Left colon (tissue), 2 donors: Measurements from ENCODE around the gene FEZF2. TPM values are rescaled to one million over a fixed set of nuclear protein-coding genes. Genes with fewer than 3 reads are reported as not detected.

ENCODE experiments used
- ATAC-seq: fragments of 200-7000 bp; cut with Tn5 transposase; one replicate; pipeline ENCODE4 v1.9.1; 2020; ENCODE audit warnings: mild to moderate bottlenecking, moderate library complexity
- DNase-seq, 2 donors: peaks; one replicate each; pipeline ENCODE4 v3.0.0-alpha.2; 2020
- intact Hi-C, 2 donors: fragments of 100-400 bp; cut with DNase I in 1 of 2; cut with micrococcal nuclease in 1 of 2; formaldehyde crosslinking; loops; one replicate each; pipeline versions ENCODE4 v1.11.2 to v1.14.0; 2022; cut with DNase I, micrococcal nuclease
- total RNA-seq, 2 donors: library from RNA; stranded (reverse); fragmentation: NEBNext Ultra II Directional; extraction: Animal tissue kit (Norgen Biotek cat#: 25700); gene quantifications; one replicate each; pipeline ENCODE4 v1.2.1, GENCODE V29; 2021
- donor health status: DM: no; HTN: no; CAD: no.
- donor health status: DM: yes; HTN: yes; CAD: no.

Gene FEZF2
- total RNA-seq, 2 donors from 2014 or later: not detected

GRCh38 chr3:62374341-62375218, 1.2 kb upstream of the FEZF2 start:
- intact Hi-C loops: no loop called here
- no peak for ATAC-seq

GRCh38 chr3:62373714-62374333, 474 bp upstream of the FEZF2 start:
- intact Hi-C loops: no loop called here
- ATAC-seq: no peak
- no peak for DNase-seq

More at GRCh38 chr3:62374341-62375218, 1.2 kb upstream of the FEZF2 start:
- no peak for DNase-seq

DNA sequence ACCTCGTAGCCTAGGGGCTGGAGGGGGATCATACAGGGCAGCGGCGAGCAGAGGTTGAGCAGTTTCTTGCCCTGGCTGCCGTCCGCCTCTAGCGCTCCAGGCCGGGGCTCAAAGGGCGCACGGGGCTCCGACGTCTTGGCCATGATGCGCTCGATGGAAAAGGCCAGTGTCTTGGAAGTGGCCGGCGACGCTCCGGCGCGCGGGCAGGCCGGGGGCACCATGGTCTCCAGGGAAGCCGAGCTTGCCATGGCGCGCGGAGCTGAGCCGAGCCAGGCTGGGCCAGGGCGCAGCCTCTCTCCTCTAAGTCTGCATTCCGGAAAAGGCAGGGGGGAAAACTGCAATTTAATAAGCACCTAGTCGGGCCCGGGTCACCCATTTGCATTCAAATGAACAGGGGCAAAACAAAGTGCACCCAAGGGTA, 719 bp downstream of the FEZF2 start:
- intact Hi-C loops: no loop called here
- no peak for ATAC-seq
- no peak for DNase-seq

GRCh38 chr3:62371720-62372591, 1.4 kb downstream of the FEZF2 start:
- no peak for ATAC-seq
- intact Hi-C loops: no loop called here
- no peak for DNase-seq

GRCh38 chr3:62370858-62371719, 2.3 kb downstream of the FEZF2 start:
- no peak for ATAC-seq
- intact Hi-C loops: no loop called here

DNA sequence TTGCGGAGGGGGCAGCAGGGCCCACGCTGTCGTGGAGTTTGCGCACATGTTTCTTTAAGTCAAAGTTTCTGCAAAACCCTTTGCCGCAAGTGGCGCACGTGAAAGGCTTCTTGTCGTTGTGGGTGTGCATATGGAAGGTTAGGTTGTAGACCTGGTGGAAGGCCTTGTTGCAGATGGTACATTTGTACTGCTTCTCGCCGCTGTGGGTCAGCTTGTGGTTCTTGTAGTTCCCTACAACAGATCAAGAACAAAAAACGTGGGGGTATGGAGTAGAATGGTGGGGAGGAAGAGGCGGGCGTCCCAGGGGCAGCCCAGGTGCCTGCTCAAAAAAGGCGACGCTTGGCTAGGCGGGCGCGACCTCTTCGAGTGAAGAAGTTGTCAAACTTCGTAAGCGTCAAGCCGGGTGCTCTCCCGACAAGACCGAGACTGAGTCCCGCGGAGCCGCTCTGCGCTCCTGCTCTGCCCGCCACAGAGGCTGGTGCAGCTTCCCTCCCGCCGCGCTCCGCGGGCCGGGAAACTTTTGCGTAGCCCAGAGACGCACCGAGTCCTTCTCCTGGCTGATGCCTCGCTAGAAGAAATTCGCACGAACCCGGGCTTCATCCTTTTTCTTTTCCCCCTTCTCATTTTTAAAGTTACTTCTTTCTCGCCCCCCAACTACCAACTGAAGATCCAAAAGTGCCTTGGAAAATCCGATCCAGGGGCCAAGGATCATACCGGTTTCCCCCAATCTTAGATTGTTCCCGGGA, 3.1 kb downstream of the FEZF2 start:
- ATAC-seq (no peak), DNase-seq (no peak)
- intact Hi-C loops: no loop called here

More at GRCh38 chr3:62370858-62371719, 2.3 kb downstream of the FEZF2 start:
- DNase-seq: no peak

DNA sequence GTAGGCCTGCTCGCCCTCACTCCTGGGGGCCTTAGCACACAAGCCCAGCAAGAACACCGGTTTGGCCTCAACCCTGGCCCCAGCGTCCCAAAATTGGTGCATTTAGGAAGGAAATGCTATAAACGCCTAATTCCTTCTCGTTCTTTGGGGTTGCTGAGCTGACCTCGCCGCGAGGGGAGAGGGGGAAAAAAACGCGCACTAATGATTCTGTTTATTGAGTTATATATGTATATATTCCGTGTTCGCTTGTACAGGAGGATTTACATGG, 3.9 kb downstream of the FEZF2 start:
- intact Hi-C loops: no loop called here
- DNase-seq (no peak), ATAC-seq (no peak)

DNA sequence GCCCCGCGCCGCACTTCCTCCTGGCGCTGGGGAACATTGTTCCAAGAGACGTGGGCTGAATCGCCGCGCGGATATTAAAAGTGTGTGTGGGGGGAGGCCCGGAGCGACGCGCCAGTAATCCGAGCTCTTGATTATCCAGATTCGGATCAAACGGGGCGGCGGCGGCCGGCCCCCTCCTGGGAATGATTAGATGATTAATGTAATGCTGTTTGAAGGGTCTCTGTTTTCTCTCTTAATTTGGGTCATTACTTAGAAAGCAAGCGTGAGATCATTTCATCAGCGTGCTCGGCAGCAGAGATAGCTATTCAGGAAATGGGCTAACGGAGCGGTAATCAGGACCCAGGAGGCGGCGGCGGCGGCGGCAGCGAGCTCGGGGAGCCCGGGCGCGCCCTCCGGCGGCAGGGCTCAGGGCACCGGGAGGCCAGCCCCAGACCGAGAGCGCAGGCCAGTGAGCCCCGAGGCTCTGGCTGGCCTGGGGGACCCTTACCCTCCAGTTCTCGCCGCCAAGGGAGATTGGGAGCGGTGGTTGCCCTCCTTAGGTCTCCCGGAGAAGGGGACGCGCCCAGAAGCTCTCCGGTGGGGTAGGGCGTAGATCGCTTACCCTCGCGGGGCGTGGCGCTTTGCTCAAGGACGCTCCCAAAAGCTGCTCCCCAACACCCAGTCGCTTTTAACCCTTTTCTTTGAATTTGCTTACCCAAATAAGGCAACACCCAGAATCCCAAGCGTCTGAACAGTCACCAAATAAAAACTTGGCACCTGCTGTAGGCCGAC, 4.5 kb downstream of the FEZF2 start:
- ATAC-seq (no peak), DNase-seq (no peak)
- intact Hi-C loops: no loop called here

DNA sequence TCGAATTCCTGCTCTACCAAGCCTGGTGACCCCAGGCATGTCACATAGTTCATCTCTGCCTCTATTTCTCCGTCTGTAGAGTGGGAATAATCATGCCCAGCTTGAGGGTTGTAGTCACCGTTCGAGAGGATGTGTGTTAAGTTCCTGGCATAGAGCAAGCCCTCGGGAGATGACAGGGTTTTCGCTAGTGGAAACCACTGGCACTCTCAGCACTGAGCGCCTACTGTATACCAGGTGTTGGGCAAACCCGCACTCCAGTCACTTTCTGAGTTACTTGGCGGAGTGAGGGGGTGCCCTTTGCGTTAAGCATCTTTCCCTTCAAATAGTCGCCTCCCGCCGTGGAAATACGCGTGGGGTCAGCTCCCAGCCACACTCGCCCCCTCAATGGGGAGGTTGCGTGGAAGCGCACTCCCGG, 5.1 kb downstream of the FEZF2 start:
- no peak for DNase-seq
- no peak for ATAC-seq
- intact Hi-C loops: no loop called here

DNA sequence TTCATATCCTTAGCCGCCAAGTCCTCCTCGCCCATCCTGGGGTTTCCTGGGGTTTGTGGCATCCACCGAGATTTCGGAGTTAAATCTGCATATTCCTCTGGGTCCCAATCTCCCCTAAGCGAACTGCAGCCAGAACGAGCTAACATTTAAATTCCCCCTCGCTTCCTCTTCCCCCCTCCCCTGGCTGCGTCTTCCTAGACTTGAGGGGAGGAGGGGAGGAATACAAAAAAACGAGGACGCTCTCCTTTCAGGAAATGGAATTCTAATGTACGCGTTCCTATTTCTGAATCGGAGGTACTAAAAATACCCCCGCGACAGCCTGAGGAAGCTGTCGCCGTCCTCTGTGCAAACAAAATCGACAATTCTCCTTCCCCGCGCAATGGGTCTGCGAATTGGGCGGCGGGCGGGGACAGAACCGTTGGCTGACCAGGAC, 5.6 kb downstream of the FEZF2 start:
- DNase-seq (no peak), ATAC-seq (no peak)
- intact Hi-C loops: no loop called here

DNA sequence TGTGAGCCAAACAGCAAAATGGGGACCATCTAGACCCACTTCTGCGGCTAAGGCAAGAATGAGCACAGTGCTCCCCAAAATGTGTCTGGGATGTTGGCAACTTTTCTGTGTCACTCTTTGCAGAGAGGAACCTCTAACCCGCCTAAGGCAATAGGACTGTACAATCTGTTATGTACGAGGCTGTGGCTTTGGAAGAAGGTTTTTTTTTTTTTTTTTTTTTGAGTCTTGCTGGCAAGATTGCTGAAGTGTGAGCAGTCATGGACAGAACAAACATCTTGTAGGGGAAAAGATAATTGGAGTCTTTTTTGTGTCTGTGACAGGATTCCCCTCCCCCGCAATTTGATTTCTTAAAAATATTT, 7.2 kb downstream of the FEZF2 start:
- intact Hi-C loops: no loop called here

GRCh38 chr3:62365391-62366125, 7.8 kb downstream of the FEZF2 start:
- intact Hi-C loops: no loop called here
- no peak for ATAC-seq
- DNase-seq: no peak

More for the DNA sequence above, 7.2 kb downstream of the FEZF2 start:
- DNase-seq (no peak), ATAC-seq (no peak)

DNA sequence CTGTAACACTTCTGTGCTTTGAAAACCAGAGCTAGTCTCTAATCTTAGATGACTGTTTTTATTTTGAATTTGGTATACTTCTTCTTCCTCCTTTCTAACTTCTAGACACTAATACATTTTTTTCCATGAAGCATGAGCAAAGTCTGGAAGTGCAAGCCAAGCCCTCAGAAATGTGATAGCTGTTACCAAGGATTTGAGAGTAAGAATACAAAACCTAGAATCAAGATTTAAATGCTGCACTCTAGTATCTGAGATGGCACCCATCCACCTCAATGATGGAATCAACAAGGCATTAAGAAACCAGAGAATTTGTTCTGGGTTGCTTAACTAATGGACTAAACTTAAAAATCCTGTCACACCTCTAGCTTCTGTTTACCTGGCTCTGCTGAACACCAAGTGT, 9.2 kb downstream of the FEZF2 start:
- DNase-seq (no peak), ATAC-seq (no peak)
- intact Hi-C loops: no loop called here

GRCh38 chr3:62363275-62363674, 10.1 kb downstream of the FEZF2 start:
- intact Hi-C loops: no loop called here
- DNase-seq (no peak), ATAC-seq (no peak)

DNA sequence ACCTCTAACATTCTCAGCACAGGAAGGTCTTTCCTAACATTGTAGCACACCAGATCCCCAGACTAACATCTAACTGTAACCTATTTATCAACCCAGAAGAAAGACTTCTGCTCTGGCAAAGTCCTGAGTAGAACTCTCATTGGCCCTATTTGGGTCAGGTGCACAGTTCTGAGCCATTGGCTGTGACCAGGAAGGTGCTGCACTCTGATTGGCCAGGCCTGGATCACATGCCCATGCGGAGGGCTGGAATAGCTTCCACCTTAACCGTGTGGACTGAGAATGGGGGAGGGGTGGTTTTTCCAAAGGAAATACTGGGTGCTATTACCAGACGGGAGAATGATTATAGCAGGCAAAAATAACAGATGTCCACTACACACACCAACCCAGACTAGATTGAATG, 11.5 kb downstream of the FEZF2 start:
- DNase-seq (no peak), ATAC-seq (no peak)
- intact Hi-C loops: no loop called here

DNA sequence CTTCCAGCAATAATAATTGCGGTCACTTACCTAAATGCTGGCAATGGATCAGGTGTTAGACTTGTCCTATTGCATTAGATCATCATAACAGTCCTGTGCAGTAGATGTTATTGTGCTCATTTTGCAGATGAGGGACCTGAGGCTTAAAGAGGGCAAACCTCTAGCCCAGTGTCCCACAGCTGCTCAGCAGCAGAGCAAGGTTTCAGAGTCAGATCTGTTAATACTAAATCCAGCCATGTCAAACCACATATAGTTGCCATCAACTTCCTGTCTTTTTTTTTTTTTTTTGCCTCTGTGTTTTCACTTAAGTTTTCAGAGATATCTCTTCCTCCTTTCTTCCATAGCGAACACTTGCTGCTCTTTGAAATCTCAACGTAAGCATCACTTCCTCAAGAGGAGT, 12.1 kb downstream of the FEZF2 start:
- DNase-seq (no peak), ATAC-seq (no peak)
- intact Hi-C loops: no loop called here

DNA sequence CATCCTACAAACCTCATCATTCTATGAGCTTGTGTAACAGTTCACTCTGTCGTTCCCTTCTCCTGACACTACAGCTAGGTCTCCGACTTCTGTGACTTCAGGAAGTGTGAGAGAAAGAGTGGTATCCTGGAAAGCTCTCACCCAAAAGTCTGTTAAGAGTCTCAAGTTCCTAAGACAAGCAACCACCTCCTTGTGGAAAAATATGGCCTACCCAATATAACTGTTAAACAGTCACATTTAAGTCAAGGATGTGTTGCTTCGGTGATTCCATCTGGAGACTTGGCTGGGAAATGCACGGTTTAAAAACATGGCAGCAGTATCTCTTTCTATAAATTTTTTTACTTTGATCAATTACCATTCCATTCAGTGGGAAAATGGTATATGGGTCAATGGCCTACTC, 13.8 kb downstream of the FEZF2 start:
- no peak for DNase-seq
- intact Hi-C loops: no loop called here
- ATAC-seq: no peak
